IMR-90 (cell line): Measurements from ENCODE around the gene ANK3.

Experiments
- CTCF ChIP-seq: conservative IDR thresholded peaks from 2 replicates; pipeline ENCODE4 v1.5.1; 2012; ENCODE audit warnings: mild to moderate bottlenecking, low read depth, low read length, improper control_type of control experiment
- FOS ChIP-seq: fragments of 150-350 bp; IDR thresholded peaks from 2 replicates; pipeline ENCODE4 v1.6.1; 2016; ENCODE audit warnings: low read depth, low read length
- NFE2L2 ChIP-seq: fragments of 150-350 bp; IDR thresholded peaks from 2 replicates; pipeline ENCODE4 v1.6.1; 2016; ENCODE audit warnings: low read depth, mild to moderate bottlenecking, low read length
- POLR2A ChIP-seq: IDR thresholded peaks from 2 replicates; pipeline ENCODE4 v1.6.1; 2012; ENCODE audit warnings: mild to moderate bottlenecking, low read depth, low read length
- RFX5 ChIP-seq: IDR thresholded peaks from 2 replicates; pipeline ENCODE4 v1.8.0; 2012; ENCODE audit warnings: low read depth, mild to moderate bottlenecking, low read length, moderate library complexity
- SMC3 ChIP-seq: fragments of 150-350 bp; IDR thresholded peaks from 2 replicates; pipeline ENCODE4 v1.6.1; 2016; ENCODE audit warnings: low read depth, mild to moderate bottlenecking, antibody characterized with exemption, low read length, moderate library complexity
- USF2 ChIP-seq: fragments of 150-350 bp; IDR thresholded peaks from 2 replicates; pipeline ENCODE4 v1.6.1; 2017; ENCODE audit warnings: mild to moderate bottlenecking, antibody characterized with exemption, low read length, low read depth

GRCh38 chr10:60105295-60105695, 284.4 kb downstream of the ANK3 start:
- TF ChIP-seq POLR2A = no peak
- TF ChIP-seq CTCF = no peak
- TF ChIP-seq RFX5 = no peak
- TF ChIP-seq USF2 = no peak
- no peak for TF ChIP-seq NFE2L2
- TF ChIP-seq SMC3 = no peak
- TF ChIP-seq FOS = no peak
